SK-MEL-5 (cell line): ENCODE data around the gene MYOF. TPM values are rescaled to one million over a fixed set of nuclear protein-coding genes. Genes with fewer than 3 reads are reported as not detected.

ENCODE experiments used
- DNase-seq: peaks from one replicate; pipeline ENCODE4 v3.0.0-alpha.2; 2016; ENCODE audit warnings: low read depth, low spot score
- in situ Hi-C: cut with HindIII; loops from 2 replicates; pipeline ENCODE4 v1.10.0; 2016; ENCODE audit warnings: low sequenced_read_pairs, high pct_unique_total_duplicates, low pct_unique_long_range_greater_than_20kb
- total RNA-seq: library from RNA; depleted of rRNA; stranded (reverse); fragments of >200 nt; shearing (Covaris generic); gene quantifications from 2 replicates; pipeline ENCODE4 v1.2.3, GENCODE V29; 2014

MYOF gene
- total RNA-seq, 1 experiment from 2014 or later: 9.1 TPM

DNA sequence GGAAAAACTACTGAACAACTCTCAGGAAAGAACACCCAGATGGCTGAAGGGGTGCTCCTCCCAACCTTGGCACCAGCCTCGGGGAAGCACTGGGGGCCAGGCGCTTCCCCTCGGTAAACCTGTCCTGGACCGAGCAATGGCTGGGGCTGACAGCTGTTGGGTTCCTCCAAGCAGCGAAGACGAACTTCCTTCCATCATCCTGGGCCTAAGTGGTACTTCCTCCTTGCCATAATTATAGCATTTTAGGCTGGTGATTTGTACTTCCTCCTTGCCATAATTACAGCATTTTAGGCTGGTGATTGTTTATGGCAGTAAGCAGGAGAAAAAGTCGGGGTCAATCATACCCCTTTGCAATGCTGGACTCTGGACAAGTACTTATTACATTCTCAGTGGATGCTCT lies 69.3 kb downstream of the MYOF start:
- DNase-seq: no peak
- in situ Hi-C loops: no loop called here

DNA sequence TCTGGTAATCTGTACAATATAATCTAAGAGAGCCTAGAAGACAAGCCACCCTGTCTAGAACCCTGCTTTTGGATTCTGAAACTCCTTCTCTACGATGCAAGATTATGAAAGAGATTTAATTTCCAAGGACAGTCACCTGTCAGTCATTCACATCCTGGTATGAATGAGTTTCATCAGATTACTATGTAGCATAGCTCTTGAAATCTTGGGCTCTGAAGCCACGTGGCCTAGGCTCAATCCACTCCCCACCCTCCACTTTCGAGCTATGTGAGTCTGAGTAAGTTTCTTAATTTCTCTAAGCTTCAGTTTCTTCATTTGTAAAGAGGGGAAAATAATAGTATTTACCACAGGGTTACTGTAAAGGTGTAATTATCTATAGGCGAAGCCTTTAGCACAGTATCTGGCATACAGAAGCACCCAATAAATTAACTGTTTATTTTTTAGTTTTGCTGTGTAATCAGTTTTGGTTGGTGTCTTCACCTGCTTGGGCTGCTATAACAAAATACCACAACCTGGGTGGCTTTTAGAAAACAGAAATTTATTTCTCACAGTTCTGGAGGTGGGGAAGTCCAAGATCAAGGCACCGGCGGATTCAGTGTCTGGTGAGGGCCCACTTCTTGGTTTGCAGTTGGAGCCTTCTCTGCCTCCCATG lies 71.3 kb downstream of the MYOF start:
- in situ Hi-C loops: no loop called here
- no peak for DNase-seq

- in situ Hi-C loops: no loop called here
- no peak for DNase-seq
Measured at GRCh38 chr10:93408783-93409182, 73.4 kb downstream of the MYOF start.

- no peak for DNase-seq
- in situ Hi-C loops: no loop called here
Measured at GRCh38 chr10:93406364-93407145, 75.6 kb downstream of the MYOF start.

GRCh38 chr10:93404048-93404354 lies 78.1 kb downstream of the MYOF start:
- in situ Hi-C loops: no loop called here
- no peak for DNase-seq

GRCh38 chr10:93403152-93404047 lies 78.7 kb downstream of the MYOF start:
- in situ Hi-C loops: no loop called here
- no peak for DNase-seq

DNA sequence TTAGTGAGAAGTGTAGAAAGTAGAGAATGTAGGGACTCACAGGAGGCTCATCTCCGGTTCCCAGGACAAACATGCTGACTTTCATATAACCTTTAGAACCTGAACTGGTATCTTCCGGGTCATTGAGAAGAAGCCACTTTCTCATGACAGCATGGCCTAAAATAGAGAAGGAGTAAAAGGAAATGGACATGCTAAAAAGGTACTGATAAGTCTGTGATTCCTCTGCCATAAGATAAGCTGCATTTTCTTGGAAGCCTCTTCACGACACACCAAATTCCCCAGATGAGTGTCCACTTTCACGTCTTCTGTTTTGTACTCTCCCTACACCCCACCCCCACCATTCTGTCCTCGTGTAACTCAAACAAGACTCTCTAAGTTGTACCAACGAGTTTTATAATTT lies 79.9 kb downstream of the MYOF start:
- DNase-seq: no peak
- in situ Hi-C loops: no loop called here

DNA sequence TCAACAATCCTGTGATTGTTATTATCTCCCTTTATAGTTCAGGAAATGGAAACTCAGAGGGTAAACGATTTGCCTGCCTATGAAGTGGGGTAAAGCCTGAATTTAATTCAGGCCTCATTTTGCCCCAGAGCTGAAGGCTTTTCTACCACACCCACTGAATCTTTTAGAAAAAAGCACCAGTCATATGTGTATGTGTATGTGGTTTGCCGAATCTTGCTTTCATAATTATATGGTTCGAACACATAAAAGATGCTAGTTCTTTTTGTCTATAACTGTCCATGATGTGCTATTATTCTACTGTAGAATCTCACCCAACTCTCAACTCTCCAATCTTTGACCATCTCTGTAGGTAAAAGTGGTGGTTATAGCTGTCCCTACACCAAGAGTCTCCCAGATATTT lies 83.6 kb downstream of the MYOF start:
- in situ Hi-C loops: no loop called here
- DNase-seq: no peak

GRCh38 chr10:93397020-93397419 lies 85.1 kb downstream of the MYOF start:
- DNase-seq: no peak
- in situ Hi-C loops: no loop called here

DNA sequence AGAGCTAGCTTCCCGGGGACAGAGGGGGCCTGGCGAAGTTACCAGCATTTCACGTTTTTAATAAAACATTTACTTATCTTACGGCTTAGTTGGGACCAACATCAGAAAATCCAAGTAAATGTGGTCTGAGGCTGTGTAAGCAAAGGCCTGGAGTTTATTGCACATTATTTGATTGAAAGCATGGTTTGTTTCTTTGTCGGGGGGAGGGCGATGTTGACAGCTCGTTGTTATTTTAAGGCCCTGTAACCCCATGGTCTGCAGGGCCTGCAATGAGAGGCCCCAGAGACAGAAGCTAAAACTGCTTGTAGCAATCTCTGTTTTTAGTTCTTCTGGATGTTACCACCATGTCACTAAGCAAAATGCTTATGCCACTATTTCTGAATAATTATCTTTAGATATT lies 88.9 kb downstream of the MYOF start:
- no peak for DNase-seq
- in situ Hi-C loops: no loop called here

DNA sequence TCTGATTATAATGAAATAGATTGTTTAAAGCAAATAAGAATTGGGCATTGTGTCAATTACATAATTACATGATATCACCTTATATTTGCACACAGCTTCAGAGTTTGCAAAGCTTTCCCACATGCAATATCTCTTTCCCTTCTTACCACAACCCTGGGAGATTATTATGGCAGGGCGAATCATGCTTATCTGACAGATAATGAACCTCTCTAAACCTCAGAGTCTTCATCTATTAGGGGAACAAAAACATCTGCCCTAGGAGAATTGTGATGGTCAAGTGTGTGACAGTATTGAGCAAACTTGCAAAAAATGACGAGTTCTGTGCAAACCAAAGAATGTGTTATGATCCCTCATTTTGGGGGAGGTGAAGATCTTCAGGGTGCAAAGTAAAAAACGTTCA lies 90.0 kb downstream of the MYOF start:
- in situ Hi-C loops: no loop called here
- no peak for DNase-seq

DNA sequence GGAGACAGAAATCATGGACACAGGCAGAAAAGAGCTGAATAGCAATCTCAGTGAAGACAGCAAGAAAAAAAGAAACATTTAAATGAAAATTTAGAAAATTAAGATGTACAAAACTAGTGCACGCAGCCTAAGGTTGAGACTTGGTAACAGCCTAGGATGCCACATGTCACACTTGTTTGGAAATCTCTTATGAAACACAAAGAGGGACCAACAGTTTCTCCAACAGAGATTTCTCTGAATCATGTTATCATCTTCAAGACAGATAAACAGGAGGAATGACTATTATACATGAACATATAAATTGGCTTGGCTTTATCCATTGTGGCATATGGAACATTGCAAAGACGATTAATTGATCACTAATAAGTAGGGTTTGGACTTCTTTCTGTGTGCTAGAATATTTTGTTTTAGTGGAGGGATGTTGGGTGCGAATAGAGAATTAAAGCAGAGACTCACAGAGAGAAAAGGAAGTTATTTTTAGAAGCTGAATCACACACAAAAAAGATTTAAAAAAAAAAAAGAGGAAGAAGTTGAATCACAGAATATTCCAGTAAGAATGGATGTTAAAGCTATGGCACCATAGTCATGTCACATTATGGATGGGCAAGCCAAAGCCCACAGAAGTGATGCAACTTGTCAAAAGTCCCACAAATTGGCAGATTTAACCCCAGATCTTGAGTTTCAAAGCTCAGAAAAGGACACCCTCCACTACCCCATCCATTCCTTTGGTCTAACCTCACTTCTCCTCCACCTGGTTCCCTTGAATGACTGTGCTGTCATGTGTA lies 91.6 kb downstream of the MYOF start:
- no peak for DNase-seq
- in situ Hi-C loops: no loop called here

DNA sequence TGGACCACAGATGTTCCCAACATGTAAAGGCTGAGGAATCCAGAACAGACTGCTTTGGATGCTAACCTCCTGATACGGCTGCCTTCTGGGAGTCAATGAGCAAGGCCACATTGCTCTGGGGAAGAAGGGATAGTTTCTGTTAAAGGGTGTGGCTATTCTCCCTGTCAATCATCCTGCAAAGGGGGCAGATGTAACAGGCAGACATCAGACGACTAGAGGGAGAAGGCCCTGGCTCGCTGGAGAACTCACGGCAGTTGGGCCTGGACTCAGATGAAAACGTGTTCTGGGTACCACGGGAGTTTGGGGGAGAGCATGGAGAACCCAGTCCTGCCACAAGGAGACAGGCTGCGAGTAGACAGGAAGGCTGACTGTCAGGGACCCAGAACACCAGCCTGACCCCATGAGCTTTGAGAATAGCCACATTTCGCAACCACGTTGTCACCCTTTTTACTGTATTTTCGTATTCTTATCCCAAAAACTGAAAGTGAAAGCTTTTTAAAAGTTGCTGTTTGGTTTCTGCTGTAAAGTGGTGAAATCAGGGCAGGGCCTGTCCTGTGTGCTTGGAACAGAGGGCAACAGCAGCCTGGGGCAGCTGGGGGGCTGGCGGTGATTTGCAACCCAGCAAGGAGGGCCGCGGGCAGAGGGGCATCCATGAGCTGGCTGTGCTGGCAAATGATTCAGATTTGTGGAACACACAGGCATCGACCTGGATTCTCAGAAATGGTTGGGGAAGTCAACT lies 95.3 kb downstream of the MYOF start:
- no peak for DNase-seq
- in situ Hi-C loops: no loop called here

GRCh38 chr10:93385345-93385744 lies 96.8 kb downstream of the MYOF start:
- DNase-seq: no peak
- in situ Hi-C loops: no loop called here

DNA sequence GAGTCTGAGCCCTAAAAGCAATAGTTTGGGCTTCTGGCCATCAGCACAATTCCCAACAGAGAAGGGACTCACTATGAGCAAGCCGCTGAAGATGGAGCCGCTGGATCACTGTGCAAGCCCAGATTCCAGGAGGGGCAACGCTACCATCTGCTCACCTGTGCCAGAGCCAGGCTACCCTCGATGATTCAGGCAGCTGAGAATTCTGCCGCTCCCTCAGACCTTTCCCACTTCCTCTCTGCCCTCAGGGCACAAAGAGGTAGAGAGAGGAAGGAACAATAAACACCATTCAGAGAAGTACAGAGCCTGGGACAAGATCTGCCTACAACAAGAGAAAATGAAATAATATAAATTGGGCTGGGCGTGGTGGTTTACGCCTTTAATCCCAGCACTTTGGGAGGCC lies 98.1 kb downstream of the MYOF start:
- in situ Hi-C loops: no loop called here
- DNase-seq: peak; percentile 68

DNA sequence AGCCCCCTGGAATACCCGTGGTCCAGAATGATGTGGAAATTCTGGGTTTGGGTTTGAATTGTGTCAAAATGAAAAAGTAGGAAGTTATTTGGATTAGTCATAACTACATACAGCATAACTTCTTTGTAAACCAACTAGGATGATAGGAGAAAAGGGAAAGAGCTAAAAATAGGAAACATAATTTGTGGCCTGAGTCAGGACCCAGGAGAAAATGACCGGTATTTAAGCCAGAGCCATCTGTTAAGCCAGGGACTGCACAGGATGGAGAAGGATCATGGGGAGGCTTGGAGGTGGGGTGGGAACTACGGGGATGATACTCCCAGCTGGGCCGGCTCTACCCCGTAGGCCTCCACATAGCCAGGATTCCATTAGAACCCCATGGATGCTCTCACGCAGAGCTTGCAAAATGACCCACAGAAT lies 98.6 kb downstream of the MYOF start:
- in situ Hi-C loops: no loop called here
- DNase-seq: no peak
